ENCODE measurements around the gene KRTAP19-5. TPM values are rescaled to one million over a fixed set of nuclear protein-coding genes. Genes with fewer than 3 reads are reported as not detected.

Gene KRTAP19-5
- polyA plus RNA-seq, 1 of the 3 experiments (the other 2 are of a cell fraction): not detected

- no peak for DNase-seq
- Histone ChIP-seq H3K36me3 (replicated peaks in 1 of 2; ENCODE audit: control insufficient read depth in 1 of 2, insufficient read depth in 2 of 2, low read length in 1 of 2) (no peaks in the 10 kb centered on the region), H3K9ac (no peak within 1 kb of the TSS), H3K9me2 (no peaks in the 10 kb centered on the region), H4K20me1 (ENCODE audit: insufficient read depth) (no peaks in the 10 kb centered on the region), H3K4me3 (ENCODE audit: low read depth in 2 of 2, low read length in 1 of 2) (no peak within 1 kb of the TSS), H3K79me2 (ENCODE audit: insufficient read depth) (no peaks in the 10 kb centered on the region), H3K9me3 (no peaks in the 10 kb centered on the region; the same call in 1 of the 2 replicates), H2AFZ (ENCODE audit: low read depth) (no peak within 1 kb of the TSS), H3K4me1 (ENCODE audit: control insufficient read depth in 1 of 2, insufficient read depth in 2 of 2, low read depth in 1 of 2, low read length in 1 of 2) (no peaks in the 10 kb centered on the region), H3K27me3 (ENCODE audit: insufficient read depth) (peaks cover 8% of the 10 kb centered on the region; the same call in 1 of the 2 replicates), H3K27ac (ENCODE audit: low read depth in 2 of 2, low read length in 1 of 2) (no peak within 1 kb of the TSS), H3K4me2 (no peak within 1 kb of the TSS), H3F3A (replicated peaks; ENCODE audit: insufficient read depth) (no peaks in the 10 kb centered on the region)
- TF ChIP-seq GATA2 (CRISPR knock-in tag; IDR thresholded peaks at IDR 0.05): no peak
- TF ChIP-seq ZBTB33 (IDR thresholded peaks at IDR 0.05; ENCODE audit: borderline replicate concordance, low read depth): no peak
- TF ChIP-seq TEAD4 (IDR thresholded peaks at IDR 0.05; ENCODE audit: borderline replicate concordance, insufficient read depth): no peak
- TF ChIP-seq RXRA (IDR thresholded peaks at IDR 0.05; ENCODE audit: borderline replicate concordance, low read depth): no peak
- TF ChIP-seq SIN3A (IDR thresholded peaks at IDR 0.05; ENCODE audit: borderline replicate concordance, low read depth, low read length): no peak
- TF ChIP-seq RAD21 (IDR thresholded peaks at IDR 0.05; ENCODE audit: low read length): no peak
- no peak for TF ChIP-seq MEF2A (IDR thresholded peaks at IDR 0.05; ENCODE audit: borderline replicate concordance, low read depth)
- TF ChIP-seq GABPA (IDR thresholded peaks at IDR 0.05; ENCODE audit: low read depth): no peak
- TF ChIP-seq FOXJ3 (CRISPR knock-in tag; IDR thresholded peaks at IDR 0.05): no peak
- TF ChIP-seq POLR2AphosphoS5 (IDR thresholded peaks at IDR 0.05; ENCODE audit: low read depth, low read length): no peak
- no peak for TF ChIP-seq CHD2 (IDR thresholded peaks at IDR 0.05; ENCODE audit: low read length, partially characterized antibody)
- no peak for TF ChIP-seq ELF1 (IDR thresholded peaks at IDR 0.05)
- TF ChIP-seq, protein P1, sequence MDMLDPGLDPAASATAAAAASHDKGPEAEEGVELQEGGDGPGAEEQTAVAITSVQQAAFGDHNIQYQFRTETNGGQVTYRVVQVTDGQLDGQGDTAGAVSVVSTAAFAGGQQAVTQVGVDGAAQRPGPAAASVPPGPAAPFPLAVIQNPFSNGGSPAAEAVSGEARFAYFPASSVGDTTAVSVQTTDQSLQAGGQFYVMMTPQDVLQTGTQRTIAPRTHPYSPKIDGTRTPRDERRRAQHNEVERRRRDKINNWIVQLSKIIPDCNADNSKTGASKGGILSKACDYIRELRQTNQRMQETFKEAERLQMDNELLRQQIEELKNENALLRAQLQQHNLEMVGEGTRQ (IDR thresholded peaks at IDR 0.05; ENCODE audit: borderline replicate concordance, low read depth, low read length): no peak
- no peak for TF ChIP-seq MXI1 (IDR thresholded peaks at IDR 0.05; ENCODE audit: low read depth, low read length)
- TF ChIP-seq YY1 (IDR thresholded peaks at IDR 0.05; ENCODE audit: low read depth): no peak
- TF ChIP-seq TAF1 (IDR thresholded peaks at IDR 0.05; ENCODE audit: borderline replicate concordance, low read depth, low read length): no peak
- TF ChIP-seq, protein P2, sequence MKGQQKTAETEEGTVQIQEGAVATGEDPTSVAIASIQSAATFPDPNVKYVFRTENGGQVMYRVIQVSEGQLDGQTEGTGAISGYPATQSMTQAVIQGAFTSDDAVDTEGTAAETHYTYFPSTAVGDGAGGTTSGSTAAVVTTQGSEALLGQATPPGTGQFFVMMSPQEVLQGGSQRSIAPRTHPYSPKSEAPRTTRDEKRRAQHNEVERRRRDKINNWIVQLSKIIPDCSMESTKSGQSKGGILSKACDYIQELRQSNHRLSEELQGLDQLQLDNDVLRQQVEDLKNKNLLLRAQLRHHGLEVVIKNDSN (IDR thresholded peaks at IDR 0.05; ENCODE audit: borderline replicate concordance, low read depth): no peak
- no peak for TF ChIP-seq NRF1 (IDR thresholded peaks at IDR 0.05; ENCODE audit: low read depth, low read length)
- TF ChIP-seq FOSL2 (IDR thresholded peaks at IDR 0.05; ENCODE audit: borderline replicate concordance, low read depth): no peak
- whole genome bisulfite sequencing (ENCODE audit: low lambda C conversion rate): 0% methylated on average over 2 of the region's 2 CpGs
- ChIA-PET POLR2A (no interaction called here), CTCF (no interaction called here)
Measured at GRCh38 chr21:30491963-30492428, 9.9 kb downstream of the KRTAP19-5 start, which contains the start of gene KRTAP19-3. TSS of gene KRTAP19-3 (minus strand) at chr21:30492013. CDS start at chr21:30491957, 56 bp downstream.
